Neural cell (in vitro differentiated cells): ENCODE data around the gene GPLD1.

Experiments used
- CTCF ChIP-seq: fragments of 450-650 bp; IDR thresholded peaks from 2 replicates; pipeline ENCODE4 v1.5.1; 2014; ENCODE audit warnings: antibody characterized with exemption, mild to moderate bottlenecking, moderate library complexity; ENCODE audit not compliant: poor library complexity, severe bottlenecking
- EP300 ChIP-seq: fragments of 450-650 bp; conservative IDR thresholded peaks from 2 replicates; pipeline ENCODE4 v1.6.1; 2014; ENCODE audit warnings: antibody characterized with exemption, mild to moderate bottlenecking, moderate library complexity; ENCODE audit not compliant: poor library complexity, severe bottlenecking
- EZH2 ChIP-seq: fragments of 200-600, 300-800 bp; shearing (Covaris generic), sonication (generic); IDR thresholded peaks from 2 replicates; pipeline ENCODE4 v1.6.1; 2014; ENCODE audit warnings: antibody characterized with exemption, low read length, borderline replicate concordance, mild to moderate bottlenecking; ENCODE audit not compliant: insufficient read depth, poor library complexity, severe bottlenecking
- MXI1 ChIP-seq: fragments of 450-650 bp; conservative IDR thresholded peaks from 2 replicates; pipeline ENCODE4 v1.6.1; 2014; ENCODE audit warnings: antibody characterized with exemption, mild to moderate bottlenecking; ENCODE audit not compliant: poor library complexity, severe bottlenecking
- POLR2AphosphoS5 ChIP-seq: IDR thresholded peaks from 2 replicates; pipeline ENCODE4 v1.6.1; 2012
- RAD21 ChIP-seq: fragments of 450-650 bp; conservative IDR thresholded peaks from 2 replicates; pipeline ENCODE4 v1.6.1; 2014; ENCODE audit warnings: antibody characterized with exemption, mild to moderate bottlenecking, moderate library complexity
- REST ChIP-seq: IDR thresholded peaks from 2 replicates; pipeline ENCODE4 v1.6.1; 2012; ENCODE audit warnings: borderline replicate concordance
- SMC3 ChIP-seq: fragments of 450-650 bp; conservative IDR thresholded peaks from 2 replicates; pipeline ENCODE4 v1.6.1; 2014; ENCODE audit warnings: antibody characterized with exemption, mild to moderate bottlenecking, moderate library complexity; ENCODE audit not compliant: poor library complexity

GRCh38 chr6:24430086-24430485 lies 59.3 kb downstream of the GPLD1 start:
- no peak for TF ChIP-seq CTCF
- TF ChIP-seq RAD21: no peak
- TF ChIP-seq POLR2AphosphoS5: no peak
- no peak for TF ChIP-seq SMC3
- no peak for TF ChIP-seq REST
- TF ChIP-seq EP300: no peak
- TF ChIP-seq EZH2: no peak
- no peak for TF ChIP-seq MXI1
